Stomach (tissue), 9 donors: Measurements from ENCODE around the gene STAM2. TPM values are rescaled to one million over a fixed set of nuclear protein-coding genes. Genes with fewer than 3 reads are reported as not detected.

Experiments
- DNase-seq, 2 donors: peaks; one replicate each; pipeline versions ENCODE4 v3.0.0 to v3.0.0-alpha.2; 2013 to 2019
- H3K27ac ChIP-seq, 5 donors: fragments of 200-600 bp in 4 of 5; sonication (generic) in 4 of 5; one replicate each; pipeline ENCODE4 v1.5.1; 2013 to 2019; ENCODE audit warnings: mild to moderate bottlenecking in 1 of 5, moderate library complexity in 1 of 5
- H3K27me3 ChIP-seq, 3 donors: fragments of 200-600 bp; sonication (generic); one replicate each; pipeline ENCODE4 v1.5.1; 2017 to 2019; ENCODE audit warnings: mixed run types in 1 of 3
- H3K36me3 ChIP-seq, 4 donors: fragments of 200-600 bp; sonication (generic); 1 replicate in 3 of 4; 2 replicates in 1 of 4; pipeline ENCODE4 v1.5.1; 2016 to 2019
- H3K4me1 ChIP-seq, 4 donors: fragments of 200-600 bp; sonication (generic); one replicate each; pipeline ENCODE4 v1.5.1; 2016 to 2019
- H3K4me3 ChIP-seq, 4 donors: fragments of 200-600 bp; sonication (generic) in 3 of 4; one replicate each; pipeline ENCODE4 v1.5.1; 2016 to 2019; ENCODE audit warnings: mild to moderate bottlenecking in 1 of 4
- H3K9me3 ChIP-seq, 4 donors: fragments of 200-600 bp; sonication (generic); one replicate each; pipeline ENCODE4 v1.5.1; 2016 to 2019
- CTCF ChIP-seq, 7 experiments: fragments of 450-650 bp in 4 of 7; fragments of 200-600 bp in 3 of 7; sonication (generic) in 3 of 7; IDR thresholded peaks; one replicate each; pipeline ENCODE4 v1.5.1; 2016 to 2019; ENCODE audit warnings: antibody characterized with exemption in 7 of 7, control low read depth in 2 of 7, mild to moderate bottlenecking in 1 of 7
- EP300 ChIP-seq: sonication (generic); formaldehyde crosslinking; IDR thresholded peaks from one replicate; pipeline ENCODE4 v1.6.1; 2017; ENCODE audit warnings: antibody characterized with exemption
- POLR2A ChIP-seq, 4 donors: fragments of 450-650 bp; IDR thresholded peaks; one replicate each; pipeline ENCODE4 v1.6.1; 2016; ENCODE audit warnings: antibody characterized with exemption in 4 of 4, control low read depth in 2 of 4, mild to moderate bottlenecking in 1 of 4, moderate library complexity in 1 of 4
- POLR2AphosphoS5 ChIP-seq, 3 donors: sonication (generic); formaldehyde crosslinking; IDR thresholded peaks; one replicate each; pipeline ENCODE4 v1.6.1; 2016; ENCODE audit warnings: antibody characterized with exemption in 3 of 3
- WGBS, 5 donors: extraction: QIAGEN DNeasy Blood & Tissue Kit in 3 of 5; methylation state at CpG; one replicate each; pipeline versions ENCODE4 v1.1.5 to v1.1.7; 2013 to 2018; 5-methylcytosine and 5-hydroxymethylcytosine counted together
- intact Hi-C: fragments of 100-400 bp; cut with DNase I; formaldehyde crosslinking; loops from one replicate; pipeline ENCODE4 v1.15.1; 2023; ENCODE audit warnings: low total_unique reads
- polyA plus RNA-seq, 3 donors: library from polyadenylated mRNA; stranded (reverse); fragments of 200-250 nt; gene quantifications; one replicate each; pipeline ENCODE4 v1.2.3, GENCODE V29; 2013
- total RNA-seq, 5 donors: library from RNA; depleted of rRNA; stranded (reverse); fragments of >200 nt; gene quantifications; one replicate each; pipeline versions ENCODE4 v1.1.0 to v1.2.3, GENCODE V29; 2014 to 2016
- donor health status: healthy with polysubstance abuse.
- donor health status: Bipolar disorder and iron deficiency.
- donor health status: healthy.

STAM2 gene
- total and polyA plus RNA-seq, 8 donors = 4.9 to 55.3 (median 11.1) TPM

- no peak for DNase-seq
- no peaks in the 10 kb centered on the region for H3K27me3 ChIP-seq
- H3K4me3 ChIP-seq = no peak overlapping the region
- 84 to 95% (median 88%) methylated on average over 2 of the region's 2 CpGs for WGBS, 5 donors
- TF ChIP-seq POLR2AphosphoS5 (IDR thresholded peaks at IDR 0.05) (no peak), EP300 (no peak), CTCF (IDR thresholded peaks at IDR 0.05) (no peak), POLR2A (IDR thresholded peaks at IDR 0.05) (no peak)
- H3K4me1 ChIP-seq = peaks cover 0 to 7% (median 0%) of the 10 kb centered on the region in 4 donors
- no peak overlapping the region for H3K27ac ChIP-seq
- intact Hi-C loops = no loop called here
- no peaks in the 10 kb centered on the region for H3K36me3 ChIP-seq
- no peaks in the 10 kb centered on the region for H3K9me3 ChIP-seq
Observed at GRCh38 chr2:152072011-152072410, 103.6 kb downstream of the STAM2 start.

GRCh38 chr2:152071518-152071917 lies 104.0 kb downstream of the STAM2 start:
- intact Hi-C loops = no loop called here
- no peak overlapping the region for H3K4me3 ChIP-seq
- WGBS, 5 donors = 86 to 98% (median 94%) methylated on average over 1 of the region's 1 CpG
- H3K36me3 ChIP-seq = no peaks in the 10 kb centered on the region
- H3K4me1 ChIP-seq = peaks cover 0 to 7% (median 0%) of the 10 kb centered on the region in 4 donors
- no peak for DNase-seq
- H3K27me3 ChIP-seq = no peaks in the 10 kb centered on the region
- H3K9me3 ChIP-seq = no peaks in the 10 kb centered on the region
- no peak overlapping the region for H3K27ac ChIP-seq
- no peak for TF ChIP-seq CTCF (IDR thresholded peaks at IDR 0.05)
- no peak for TF ChIP-seq EP300
- TF ChIP-seq POLR2A (IDR thresholded peaks at IDR 0.05) = no peak
- TF ChIP-seq POLR2AphosphoS5 (IDR thresholded peaks at IDR 0.05) = no peak

GRCh38 chr2:152071092-152071491 lies 104.5 kb downstream of the STAM2 start:
- Histone ChIP-seq H3K27me3 (no peaks in the 10 kb centered on the region), H3K4me3 (no peak overlapping the region), H3K27ac (no peak overlapping the region), H3K4me1 (peaks cover 0 to 7% (median 0%) of the 10 kb centered on the region in 4 donors), H3K36me3 (no peaks in the 10 kb centered on the region), H3K9me3 (no peaks in the 10 kb centered on the region)
- WGBS, 5 donors = 48 to 89% (median 68%) methylated on average over 1 of the region's 1 CpG
- intact Hi-C loops = no loop called here
- TF ChIP-seq CTCF (IDR thresholded peaks at IDR 0.05) = no peak
- no peak for TF ChIP-seq POLR2A (IDR thresholded peaks at IDR 0.05)
- TF ChIP-seq POLR2AphosphoS5 (IDR thresholded peaks at IDR 0.05) = no peak
- no peak for TF ChIP-seq EP300
- no peak for DNase-seq

- peaks cover 0 to 3% (median under 1%) of the 10 kb centered on the region in 4 donors for H3K4me1 ChIP-seq
- H3K36me3 ChIP-seq = no peaks in the 10 kb centered on the region
- 42 to 77% (median 57%) methylated on average over 2 of the region's 2 CpGs for WGBS, 5 donors
- no peak for DNase-seq
- no peak overlapping the region for H3K4me3 ChIP-seq
- no peak overlapping the region for H3K27ac ChIP-seq
- no peak for TF ChIP-seq POLR2A (IDR thresholded peaks at IDR 0.05)
- TF ChIP-seq EP300 = no peak
- TF ChIP-seq CTCF (IDR thresholded peaks at IDR 0.05) = no peak
- no peak for TF ChIP-seq POLR2AphosphoS5 (IDR thresholded peaks at IDR 0.05)
- H3K9me3 ChIP-seq = no peaks in the 10 kb centered on the region
- no peaks in the 10 kb centered on the region for H3K27me3 ChIP-seq
- intact Hi-C loops = no loop called here
Observed at GRCh38 chr2:152068226-152068625, 107.3 kb downstream of the STAM2 start.
